ENCODE measurements around the gene L3MBTL4. TPM values are rescaled to one million over a fixed set of nuclear protein-coding genes. Genes with fewer than 3 reads are reported as not detected.

Gene L3MBTL4
- total RNA-seq, 1 experiment from 2014 or later: not detected

DNA sequence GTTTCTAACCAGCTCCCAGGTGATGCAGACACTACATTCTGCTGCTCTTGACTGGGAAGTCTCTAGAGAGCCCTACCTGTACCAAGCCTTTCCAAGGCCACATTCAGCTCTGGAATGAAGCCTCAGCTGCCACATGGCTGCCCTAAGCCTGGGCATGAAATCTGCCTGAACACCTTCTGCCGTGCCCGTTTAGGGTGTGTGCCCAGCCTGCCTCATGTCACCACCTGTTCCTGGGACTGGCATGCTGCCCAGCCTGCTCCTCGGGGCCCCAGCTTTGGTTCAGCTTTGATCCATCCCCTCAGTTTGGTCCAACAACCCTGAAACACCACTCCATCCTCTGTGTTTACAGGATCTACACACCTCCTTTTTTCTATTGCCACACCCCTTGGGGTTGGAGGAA, 210.9 kb downstream of the L3MBTL4 start (continued):
- TF ChIP-seq, protein P1, sequence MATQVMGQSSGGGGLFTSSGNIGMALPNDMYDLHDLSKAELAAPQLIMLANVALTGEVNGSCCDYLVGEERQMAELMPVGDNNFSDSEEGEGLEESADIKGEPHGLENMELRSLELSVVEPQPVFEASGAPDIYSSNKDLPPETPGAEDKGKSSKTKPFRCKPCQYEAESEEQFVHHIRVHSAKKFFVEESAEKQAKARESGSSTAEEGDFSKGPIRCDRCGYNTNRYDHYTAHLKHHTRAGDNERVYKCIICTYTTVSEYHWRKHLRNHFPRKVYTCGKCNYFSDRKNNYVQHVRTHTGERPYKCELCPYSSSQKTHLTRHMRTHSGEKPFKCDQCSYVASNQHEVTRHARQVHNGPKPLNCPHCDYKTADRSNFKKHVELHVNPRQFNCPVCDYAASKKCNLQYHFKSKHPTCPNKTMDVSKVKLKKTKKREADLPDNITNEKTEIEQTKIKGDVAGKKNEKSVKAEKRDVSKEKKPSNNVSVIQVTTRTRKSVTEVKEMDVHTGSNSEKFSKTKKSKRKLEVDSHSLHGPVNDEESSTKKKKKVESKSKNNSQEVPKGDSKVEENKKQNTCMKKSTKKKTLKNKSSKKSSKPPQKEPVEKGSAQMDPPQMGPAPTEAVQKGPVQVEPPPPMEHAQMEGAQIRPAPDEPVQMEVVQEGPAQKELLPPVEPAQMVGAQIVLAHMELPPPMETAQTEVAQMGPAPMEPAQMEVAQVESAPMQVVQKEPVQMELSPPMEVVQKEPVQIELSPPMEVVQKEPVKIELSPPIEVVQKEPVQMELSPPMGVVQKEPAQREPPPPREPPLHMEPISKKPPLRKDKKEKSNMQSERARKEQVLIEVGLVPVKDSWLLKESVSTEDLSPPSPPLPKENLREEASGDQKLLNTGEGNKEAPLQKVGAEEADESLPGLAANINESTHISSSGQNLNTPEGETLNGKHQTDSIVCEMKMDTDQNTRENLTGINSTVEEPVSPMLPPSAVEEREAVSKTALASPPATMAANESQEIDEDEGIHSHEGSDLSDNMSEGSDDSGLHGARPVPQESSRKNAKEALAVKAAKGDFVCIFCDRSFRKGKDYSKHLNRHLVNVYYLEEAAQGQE (IDR thresholded peaks at IDR 0.05; ENCODE audit: low read depth): no peak

DNA sequence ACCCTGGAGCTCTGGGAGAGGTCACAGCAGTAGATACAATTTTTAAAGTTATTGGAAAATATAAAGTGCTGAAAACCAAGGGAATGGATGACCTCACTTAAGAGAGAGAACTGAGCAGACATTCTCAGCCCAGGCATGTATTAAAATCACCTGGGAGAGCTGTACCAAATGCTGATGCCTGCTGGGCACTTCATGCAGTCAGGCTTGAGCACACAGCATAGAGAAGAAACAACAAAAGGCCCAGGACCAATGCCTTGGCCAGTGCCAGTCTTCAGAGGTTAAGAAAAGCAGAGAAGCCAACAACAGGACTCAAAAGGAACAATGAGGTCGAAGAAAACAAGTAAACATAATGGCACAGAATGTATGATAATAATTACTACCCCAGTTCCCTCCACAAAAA, 211.8 kb downstream of the L3MBTL4 start:
- no peak overlapping the region for H3K4me2 ChIP-seq (ENCODE audit: low read length)
- H3K79me2 ChIP-seq (ENCODE audit: insufficient read depth, low read length): no peaks in the 10 kb centered on the region
- no peaks in the 10 kb centered on the region for H3K4me1 ChIP-seq (ENCODE audit: control insufficient read depth in 1 of 2, insufficient read depth in 2 of 2, low read length in 2 of 2)
- no peak overlapping the region for H3K27ac ChIP-seq (ENCODE audit: low read depth, low read length)
- DNase-seq (ENCODE audit: low read depth, low spot score) (no peak), ATAC-seq (no peak)
- H2AFZ ChIP-seq (ENCODE audit: low read depth, low read length, poor library complexity, severe bottlenecking): no peak overlapping the region
- intact Hi-C loops (cut with micrococcal nuclease): no loop called here
- no peak overlapping the region for H3K4me3 ChIP-seq (replicated peaks in 1 of 2; ENCODE audit: low read depth in 1 of 2, low read length in 2 of 2)
- no peak for TF ChIP-seq FOSL1 (IDR thresholded peaks at IDR 0.05; ENCODE audit: low read depth)
- H4K20me1 ChIP-seq (ENCODE audit: insufficient read depth): no peaks in the 10 kb centered on the region
- no peaks in the 10 kb centered on the region for H3K36me3 ChIP-seq (ENCODE audit: control insufficient read depth in 1 of 2, insufficient read depth in 2 of 2, low read length in 2 of 2)
- H3K9ac ChIP-seq (ENCODE audit: low read length): no peak overlapping the region
- no peaks in the 10 kb centered on the region for H3K27me3 ChIP-seq (ENCODE audit: insufficient read depth, low read length)
- BruUV-seq (replicated peaks): no TSS peak
- ChIA-PET CTCF (no interaction called here), POLR2A (no interaction called here), RAD21 (ENCODE audit: low non-redundant PET in 1 of 2, low total read pairs in 2 of 2, uncharacterized antibody in 2 of 2, unreplicated experiment in 2 of 2) (no interaction called here)
- no peaks in the 10 kb centered on the region for H3K9me2 ChIP-seq (ENCODE audit: insufficient read depth)
- peaks cover 18 to 42% of the 10 kb centered on the region in 2 experiments; a peak in 2 of 4 replicates for H3K9me3 ChIP-seq (ENCODE audit: control insufficient read depth in 1 of 2, insufficient read depth in 1 of 2, low read depth in 1 of 2, low read length in 2 of 2)

DNA sequence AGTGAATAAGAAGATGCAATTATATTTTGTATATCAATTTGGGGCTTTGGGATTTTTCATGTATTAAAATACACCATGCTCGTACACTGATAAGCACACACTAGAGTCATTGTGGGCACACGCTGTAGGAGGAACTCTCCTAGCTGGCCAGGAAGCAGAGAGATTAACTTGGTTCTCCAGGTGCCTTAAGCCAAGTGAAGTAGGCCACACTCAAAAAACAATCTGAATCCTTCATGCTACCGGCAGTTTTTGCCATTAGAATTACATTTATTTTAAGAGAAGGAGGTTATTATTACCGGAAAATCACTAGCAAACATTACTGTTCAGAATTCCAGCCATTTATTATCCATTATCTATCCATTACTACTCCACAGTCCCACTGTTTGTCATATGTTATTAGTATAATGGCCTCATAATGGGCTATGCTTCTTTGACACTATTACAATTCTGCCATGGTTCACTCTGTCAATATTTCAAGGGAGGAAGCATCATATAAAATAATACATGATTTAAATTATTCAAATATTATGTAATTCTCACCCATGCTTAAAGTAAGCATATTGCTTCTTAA, 214.4 kb downstream of the L3MBTL4 start:
- Histone ChIP-seq H3K36me3 (ENCODE audit: control insufficient read depth in 1 of 2, insufficient read depth in 2 of 2, low read length in 2 of 2) (no peaks in the 10 kb centered on the region), H3K27ac (ENCODE audit: low read depth, low read length) (no peak overlapping the region), H3K4me1 (ENCODE audit: control insufficient read depth in 1 of 2, insufficient read depth in 2 of 2, low read length in 2 of 2) (no peaks in the 10 kb centered on the region), H3K9ac (ENCODE audit: low read length) (no peak overlapping the region), H3K9me3 (ENCODE audit: control insufficient read depth in 1 of 2, insufficient read depth in 1 of 2, low read depth in 1 of 2, low read length in 2 of 2) (peaks cover 14 to 40% of the 10 kb centered on the region in 2 experiments; a peak in 2 of 4 replicates), H3K4me3 (replicated peaks in 1 of 2; ENCODE audit: low read depth in 1 of 2, low read length in 2 of 2) (no peak overlapping the region), H3K9me2 (ENCODE audit: insufficient read depth) (no peaks in the 10 kb centered on the region), H4K20me1 (ENCODE audit: insufficient read depth) (no peaks in the 10 kb centered on the region), H3K27me3 (ENCODE audit: insufficient read depth, low read length) (no peaks in the 10 kb centered on the region), H3K4me2 (ENCODE audit: low read length) (no peak overlapping the region), H2AFZ (ENCODE audit: low read depth, low read length, poor library complexity, severe bottlenecking) (no peak overlapping the region), H3K79me2 (ENCODE audit: insufficient read depth, low read length) (no peaks in the 10 kb centered on the region)
- ChIA-PET CTCF (no interaction called here), POLR2A (no interaction called here), RAD21 (ENCODE audit: low non-redundant PET in 1 of 2, low total read pairs in 2 of 2, uncharacterized antibody in 2 of 2, unreplicated experiment in 2 of 2) (no interaction called here)
- no TSS peak for BruUV-seq (replicated peaks)
- no peak for DNase-seq (ENCODE audit: low read depth, low spot score)
- intact Hi-C loops (cut with micrococcal nuclease): no loop called here
- ATAC-seq: no peak
- TF ChIP-seq, protein P2, sequence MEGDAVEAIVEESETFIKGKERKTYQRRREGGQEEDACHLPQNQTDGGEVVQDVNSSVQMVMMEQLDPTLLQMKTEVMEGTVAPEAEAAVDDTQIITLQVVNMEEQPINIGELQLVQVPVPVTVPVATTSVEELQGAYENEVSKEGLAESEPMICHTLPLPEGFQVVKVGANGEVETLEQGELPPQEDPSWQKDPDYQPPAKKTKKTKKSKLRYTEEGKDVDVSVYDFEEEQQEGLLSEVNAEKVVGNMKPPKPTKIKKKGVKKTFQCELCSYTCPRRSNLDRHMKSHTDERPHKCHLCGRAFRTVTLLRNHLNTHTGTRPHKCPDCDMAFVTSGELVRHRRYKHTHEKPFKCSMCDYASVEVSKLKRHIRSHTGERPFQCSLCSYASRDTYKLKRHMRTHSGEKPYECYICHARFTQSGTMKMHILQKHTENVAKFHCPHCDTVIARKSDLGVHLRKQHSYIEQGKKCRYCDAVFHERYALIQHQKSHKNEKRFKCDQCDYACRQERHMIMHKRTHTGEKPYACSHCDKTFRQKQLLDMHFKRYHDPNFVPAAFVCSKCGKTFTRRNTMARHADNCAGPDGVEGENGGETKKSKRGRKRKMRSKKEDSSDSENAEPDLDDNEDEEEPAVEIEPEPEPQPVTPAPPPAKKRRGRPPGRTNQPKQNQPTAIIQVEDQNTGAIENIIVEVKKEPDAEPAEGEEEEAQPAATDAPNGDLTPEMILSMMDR (IDR thresholded peaks at IDR 0.05 in 2 of 3, conservative IDR thresholded peaks at IDR 0.05 in 1 of 3; ENCODE audit: borderline replicate concordance in 1 of 3, insufficient read depth in 1 of 3, low read depth in 2 of 3, low read length in 2 of 3): no peak
- no peak for TF ChIP-seq FOSL1 (IDR thresholded peaks at IDR 0.05; ENCODE audit: low read depth)
- no peak for TF ChIP-seq ELF1 (IDR thresholded peaks at IDR 0.05; ENCODE audit: borderline replicate concordance, low read depth)
- TF ChIP-seq TCF7L2 (IDR thresholded peaks at IDR 0.05; ENCODE audit: borderline replicate concordance, extremely low read depth, insufficient read depth, insufficient read length): no peak
- no peak for TF ChIP-seq CBX3 (IDR thresholded peaks at IDR 0.05; ENCODE audit: low read depth)
- TF ChIP-seq ZNF274 (IDR thresholded peaks at IDR 0.05; ENCODE audit: low read depth, low read length): no peak
- no peak for TF ChIP-seq EZH2 (IDR thresholded peaks at IDR 0.05)
- no peak for TF ChIP-seq SP1 (IDR thresholded peaks at IDR 0.05; ENCODE audit: low read depth)
- no peak for TF ChIP-seq SIN3A (IDR thresholded peaks at IDR 0.05; ENCODE audit: low read depth)
- no peak for TF ChIP-seq CEBPB (IDR thresholded peaks at IDR 0.05; ENCODE audit: low read depth)
- TF ChIP-seq EGR1 (IDR thresholded peaks at IDR 0.05; ENCODE audit: low read depth): no peak
- TF ChIP-seq, protein P3, sequence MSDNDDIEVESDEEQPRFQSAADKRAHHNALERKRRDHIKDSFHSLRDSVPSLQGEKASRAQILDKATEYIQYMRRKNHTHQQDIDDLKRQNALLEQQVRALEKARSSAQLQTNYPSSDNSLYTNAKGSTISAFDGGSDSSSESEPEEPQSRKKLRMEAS (IDR thresholded peaks at IDR 0.05): no peak
- TF ChIP-seq, protein P4, sequence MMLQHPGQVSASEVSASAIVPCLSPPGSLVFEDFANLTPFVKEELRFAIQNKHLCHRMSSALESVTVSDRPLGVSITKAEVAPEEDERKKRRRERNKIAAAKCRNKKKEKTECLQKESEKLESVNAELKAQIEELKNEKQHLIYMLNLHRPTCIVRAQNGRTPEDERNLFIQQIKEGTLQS (IDR thresholded peaks at IDR 0.05): no peak
